Activated CD8-positive, alpha-beta memory T cell treated with anti-CD3 and anti-CD28 coated beads for 1 hour (primary cell): ENCODE data around the gene GPR146.

Experiments used
- DNase-seq, 2 donors: peaks; one replicate each; pipeline ENCODE4 v3.0.0-alpha.2; 2020; ENCODE audit warnings: low read depth in 1 of 2; ENCODE audit errors: extremely low read depth in 1 of 2

The GPR146 gene

GRCh38 chr7:1103789-1104515 is 59.6 kb downstream of the GPR146 start:
- no peak for DNase-seq

- DNase-seq = no peak
Observed at GRCh38 chr7:1104516-1105179, 60.3 kb downstream of the GPR146 start.

- DNase-seq = no peak
Observed at GRCh38 chr7:1105189-1105588, 60.8 kb downstream of the GPR146 start.

DNA sequence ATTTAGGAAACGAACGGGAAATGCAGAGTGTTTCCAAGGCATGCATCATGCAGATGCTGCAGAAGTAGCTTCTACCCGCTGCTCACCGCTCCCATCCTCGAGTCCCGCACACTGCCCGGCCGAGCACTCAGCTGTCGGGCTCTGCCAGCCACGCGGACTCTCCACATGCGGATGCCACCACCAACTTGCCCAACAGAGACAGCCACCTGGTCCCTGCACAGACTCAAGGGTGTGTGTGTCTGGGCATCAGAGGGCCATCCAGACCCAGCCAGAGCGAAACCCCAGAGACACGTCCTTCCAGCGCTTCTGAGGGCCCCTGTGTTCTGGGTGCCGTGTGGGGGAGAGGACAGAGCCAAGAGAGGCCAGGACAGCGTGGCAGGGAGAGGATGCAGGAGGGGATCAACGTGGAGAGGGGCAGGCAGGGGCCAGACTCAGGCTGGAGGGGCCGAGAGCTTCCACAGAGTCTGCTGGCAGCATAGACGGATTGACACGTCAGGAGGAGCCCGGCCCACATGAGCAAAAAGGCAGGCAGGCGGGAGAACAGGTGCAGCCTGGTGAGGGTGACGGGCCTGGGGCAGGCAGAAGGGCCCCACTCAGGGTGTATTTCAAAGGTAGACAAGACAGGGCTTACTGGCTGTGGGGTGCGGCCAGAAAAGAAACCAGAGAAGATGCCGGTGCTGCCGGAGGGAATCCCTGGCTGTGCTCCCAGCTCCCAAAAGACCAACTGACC is 61.9 kb downstream of the GPR146 start:
- DNase-seq = no peak

GRCh38 chr7:1106793-1107421 is 62.6 kb downstream of the GPR146 start:
- no peak for DNase-seq

- DNase-seq = no peak
Observed at GRCh38 chr7:1108264-1108920, 64.0 kb downstream of the GPR146 start.
